Fibroblast of lung (primary cell): ENCODE data around the gene AKTIP. TPM values are rescaled to one million over a fixed set of nuclear protein-coding genes. Genes with fewer than 3 reads are reported as not detected.

Experiments used
- DNase-seq, 2 donors: peaks; one replicate each; pipeline versions ENCODE4 v3.0.0 to v3.0.0-alpha.2; 2010; ENCODE audit warnings: low read depth in 2 of 2
- H2AFZ ChIP-seq: 2 replicates; pipeline ENCODE4 v1.5.1; 2012; ENCODE audit warnings: low read length, control low read depth, inconsistent platforms
- H3K27ac ChIP-seq: 2 replicates; pipeline ENCODE4 v1.5.1; 2011; ENCODE audit warnings: low read length, control low read depth; ENCODE audit not compliant: insufficient read depth
- H3K27me3 ChIP-seq: 2 replicates; pipeline ENCODE4 v1.5.1; 2011; ENCODE audit warnings: mild to moderate bottlenecking, low read length; ENCODE audit not compliant: control insufficient read depth, insufficient read depth
- H3K36me3 ChIP-seq: 2 replicates; pipeline ENCODE4 v1.5.1; 2011; ENCODE audit warnings: low read length; ENCODE audit not compliant: control insufficient read depth, insufficient read depth
- H3K4me1 ChIP-seq: 2 replicates; pipeline ENCODE4 v1.5.1; 2011; ENCODE audit warnings: low read length; ENCODE audit not compliant: control insufficient read depth, insufficient read depth; ENCODE audit errors: extremely low read depth
- H3K4me2 ChIP-seq: 2 replicates; pipeline ENCODE4 v1.5.1; 2011; ENCODE audit warnings: low read length, control low read depth; ENCODE audit not compliant: insufficient read depth; ENCODE audit errors: extremely low read depth
- H3K4me3 ChIP-seq, 4 experiments: fragments of 200-600 bp in 1 of 4; sonication (generic) in 1 of 4; replicated peaks in 1 of 4; 2 replicates each; pipeline ENCODE4 v1.5.1; 2011 to 2016; ENCODE audit warnings: low read length in 4 of 4, low read depth in 3 of 4, mild to moderate bottlenecking in 3 of 4, control low read depth in 2 of 4, inconsistent platforms in 1 of 4, mixed read lengths in 1 of 4; ENCODE audit not compliant: insufficient read depth in 1 of 4; ENCODE audit errors: control extremely low read depth in 1 of 4
- H3K79me2 ChIP-seq: 2 replicates; pipeline ENCODE4 v1.5.1; 2012; ENCODE audit warnings: mild to moderate bottlenecking, low read length, inconsistent platforms; ENCODE audit not compliant: control insufficient read depth, insufficient read depth
- H3K9ac ChIP-seq: 2 replicates; pipeline ENCODE4 v1.5.1; 2011; ENCODE audit warnings: mild to moderate bottlenecking, low read length, control low read depth; ENCODE audit not compliant: insufficient read depth
- H3K9me3 ChIP-seq: 2 replicates; pipeline ENCODE4 v1.5.1; 2012; ENCODE audit warnings: low read depth, low read length; ENCODE audit not compliant: control insufficient read depth, insufficient read depth
- H4K20me1 ChIP-seq: 2 replicates; pipeline ENCODE4 v1.5.1; 2011; ENCODE audit warnings: low read length; ENCODE audit not compliant: control insufficient read depth, insufficient read depth; ENCODE audit errors: extremely low read depth
- EZH2 ChIP-seq: IDR thresholded peaks from 2 replicates; pipeline ENCODE4 v1.5.1; 2012; ENCODE audit warnings: low read length, control low read depth, mild to moderate bottlenecking; ENCODE audit errors: missing control alignments
- polyA plus RNA-seq, 2 donors: library from polyadenylated mRNA; depleted of rRNA in 1 of 2; stranded (reverse) in 1 of 2; unstranded in 1 of 2; fragments of >200 nt; gene quantifications; 2 replicates each; pipeline ENCODE4 v1.2.1, GENCODE V29; 2011 to 2012; ENCODE audit warnings: missing spikeins in 1 of 2
- total RNA-seq: library from RNA; depleted of rRNA; stranded (reverse); fragments of >200 nt; gene quantifications from 2 replicates; pipeline ENCODE4 v1.2.1, GENCODE V29; 2014
- TF ChIP-seq, protein P1 (sequence below), 2 donors: IDR thresholded peaks in 1 of 2; conservative IDR thresholded peaks in 1 of 2; 1 replicate in 1 of 2; 2 replicates in 1 of 2; pipeline ENCODE4 v1.5.1; 2011 to 2012; ENCODE audit warnings: low read length in 2 of 2, control low read depth in 1 of 2, inconsistent platforms in 1 of 2, low read depth in 1 of 2, mild to moderate bottlenecking in 1 of 2

Gene AKTIP
- total and polyA plus RNA-seq, 2 donors (not counting 1 experiment from before 2014, with no cell fraction given) = 21.3 to 28.0 TPM

- H4K20me1 ChIP-seq = no peaks in the 10 kb centered on the region
- no peaks in the 10 kb centered on the region for H3K27me3 ChIP-seq
- TF ChIP-seq, protein P1, sequence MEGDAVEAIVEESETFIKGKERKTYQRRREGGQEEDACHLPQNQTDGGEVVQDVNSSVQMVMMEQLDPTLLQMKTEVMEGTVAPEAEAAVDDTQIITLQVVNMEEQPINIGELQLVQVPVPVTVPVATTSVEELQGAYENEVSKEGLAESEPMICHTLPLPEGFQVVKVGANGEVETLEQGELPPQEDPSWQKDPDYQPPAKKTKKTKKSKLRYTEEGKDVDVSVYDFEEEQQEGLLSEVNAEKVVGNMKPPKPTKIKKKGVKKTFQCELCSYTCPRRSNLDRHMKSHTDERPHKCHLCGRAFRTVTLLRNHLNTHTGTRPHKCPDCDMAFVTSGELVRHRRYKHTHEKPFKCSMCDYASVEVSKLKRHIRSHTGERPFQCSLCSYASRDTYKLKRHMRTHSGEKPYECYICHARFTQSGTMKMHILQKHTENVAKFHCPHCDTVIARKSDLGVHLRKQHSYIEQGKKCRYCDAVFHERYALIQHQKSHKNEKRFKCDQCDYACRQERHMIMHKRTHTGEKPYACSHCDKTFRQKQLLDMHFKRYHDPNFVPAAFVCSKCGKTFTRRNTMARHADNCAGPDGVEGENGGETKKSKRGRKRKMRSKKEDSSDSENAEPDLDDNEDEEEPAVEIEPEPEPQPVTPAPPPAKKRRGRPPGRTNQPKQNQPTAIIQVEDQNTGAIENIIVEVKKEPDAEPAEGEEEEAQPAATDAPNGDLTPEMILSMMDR (conservative IDR thresholded peaks at IDR 0.05 in 1 of 2, IDR thresholded peaks at IDR 0.05 in 1 of 2; ENCODE audit: low read depth in 1 of 2, low read length in 2 of 2) = no peak
- no peak for TF ChIP-seq EZH2
- H3K4me1 ChIP-seq = no peaks in the 10 kb centered on the region
- H3K79me2 ChIP-seq = no peaks in the 10 kb centered on the region
- no peak overlapping the region for H3K27ac ChIP-seq
- no peak overlapping the region for H3K4me2 ChIP-seq
- H3K9me3 ChIP-seq = no peaks in the 10 kb centered on the region
- no peak overlapping the region for H2AFZ ChIP-seq
- H3K4me3 ChIP-seq = no peak overlapping the region
- H3K36me3 ChIP-seq = no peaks in the 10 kb centered on the region
- H3K9ac ChIP-seq = no peak overlapping the region
- no peak for DNase-seq
These were observed 56.9 kb downstream of the AKTIP start for GRCh38 chr16:53446090-53446489.

- TF ChIP-seq, protein P1 (conservative IDR thresholded peaks at IDR 0.05 in 1 of 2, IDR thresholded peaks at IDR 0.05 in 1 of 2; ENCODE audit: low read depth in 1 of 2, low read length in 2 of 2) = no peak
- TF ChIP-seq EZH2 = no peak
- Histone ChIP-seq H4K20me1 (no peaks in the 10 kb centered on the region), H3K27me3 (no peaks in the 10 kb centered on the region), H3K79me2 (no peaks in the 10 kb centered on the region), H3K4me2 (no peak overlapping the region), H3K4me3 (no peak overlapping the region), H3K36me3 (no peaks in the 10 kb centered on the region), H3K4me1 (no peaks in the 10 kb centered on the region), H3K9ac (no peak overlapping the region), H2AFZ (no peak overlapping the region), H3K9me3 (no peaks in the 10 kb centered on the region), H3K27ac (no peak overlapping the region)
- DNase-seq = no peak
These were observed 57.5 kb downstream of the AKTIP start for GRCh38 chr16:53445534-53445933.

Other genes starting within 250 kb of the AKTIP start
- gene RBL2, start 68.7 kb downstream of the AKTIP start, total RNA-seq = 47.0 and 48.2 TPM in 2 replicates
- 29.9 and 47.7 TPM in 2 replicates for gene RBL2, start 68.7 kb downstream of the AKTIP start, polyA plus RNA-seq
- gene RPGRIP1L, start 200.7 kb upstream of the AKTIP start, total RNA-seq = 6.9 and 7.4 TPM in 2 replicates
- gene RPGRIP1L, start 200.7 kb upstream of the AKTIP start, polyA plus RNA-seq = 10.3 and 13.0 TPM in 2 replicates
- 42.9 and 61.1 TPM in 2 replicates for gene FTO, start 200.9 kb upstream of the AKTIP start, total RNA-seq
- gene FTO, start 200.9 kb upstream of the AKTIP start, polyA plus RNA-seq = 97.6 and 117 TPM in 2 replicates